GM19240 (cell line): Measurements from ENCODE around the gene NFYC.
"Not testable (repeated sequence)": the region's sequence is repeated elsewhere in the genome, so short reads cannot be mapped to it uniquely, and the experiment has no call there.

Experiments used
- DNase-seq: peaks from one replicate; pipeline ENCODE4 v3.0.0; 2011; ENCODE audit warnings: low spot score; ENCODE audit not compliant: insufficient read length

Gene NFYC

DNA sequence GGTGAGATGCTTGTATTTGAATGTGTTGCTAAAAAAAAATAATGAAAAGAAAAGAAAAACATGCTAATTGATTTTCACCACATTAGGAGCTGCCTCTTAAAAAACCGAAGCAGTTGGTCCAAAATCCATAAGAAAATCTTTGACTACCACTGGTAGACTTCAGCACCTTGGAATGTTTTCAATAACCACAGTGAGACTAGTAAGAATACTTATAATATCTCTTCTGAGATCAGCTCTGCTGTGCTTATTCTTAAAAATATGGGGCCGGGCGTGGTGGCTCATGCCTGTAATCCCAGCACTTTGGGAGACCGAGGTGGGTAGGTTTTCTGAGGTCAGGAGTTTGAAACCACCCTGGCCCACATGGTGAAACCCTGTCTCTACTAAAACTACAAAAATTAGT is 15.1 kb downstream of the NFYC start:
- no peak for DNase-seq

- DNase-seq, result peak; percentile 28
Measured at GRCh38 chr1:40708750-40709099, 17.2 kb downstream of the NFYC start.

DNA sequence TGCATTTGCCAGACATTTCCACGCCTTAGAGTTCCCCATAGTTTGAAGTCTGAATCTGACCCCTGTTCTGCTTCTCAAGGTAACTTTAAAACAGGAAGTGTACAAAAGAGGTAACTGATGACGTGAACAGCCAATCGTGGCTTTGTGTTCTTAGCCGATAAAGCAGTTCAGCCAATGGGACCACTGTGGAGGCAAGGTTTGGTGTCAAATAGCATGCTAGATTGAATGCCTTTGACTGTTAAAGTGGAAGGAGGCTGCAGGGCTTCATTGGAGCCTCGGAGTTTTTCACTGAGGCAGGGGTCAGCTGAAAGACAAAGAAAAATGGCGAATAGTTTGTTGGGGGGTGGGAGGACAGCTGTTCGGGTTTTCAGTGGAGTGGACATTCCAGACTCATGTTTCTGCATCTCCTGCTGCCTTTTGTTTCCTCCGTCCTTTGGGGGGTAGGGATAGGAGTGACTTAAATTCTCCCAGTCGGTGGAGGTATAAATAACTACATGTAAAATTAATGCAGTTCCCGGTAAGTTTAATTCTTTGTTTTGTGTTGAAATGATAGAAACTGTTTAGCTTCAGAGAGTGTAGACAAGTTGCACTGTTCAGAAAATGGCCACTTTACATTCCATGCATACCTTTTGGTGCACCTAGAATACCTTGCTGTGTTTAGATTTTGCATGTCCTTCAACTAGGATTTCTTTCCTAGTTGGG is 17.7 kb downstream of the NFYC start:
- DNase-seq, result peak; percentile 45

DNA sequence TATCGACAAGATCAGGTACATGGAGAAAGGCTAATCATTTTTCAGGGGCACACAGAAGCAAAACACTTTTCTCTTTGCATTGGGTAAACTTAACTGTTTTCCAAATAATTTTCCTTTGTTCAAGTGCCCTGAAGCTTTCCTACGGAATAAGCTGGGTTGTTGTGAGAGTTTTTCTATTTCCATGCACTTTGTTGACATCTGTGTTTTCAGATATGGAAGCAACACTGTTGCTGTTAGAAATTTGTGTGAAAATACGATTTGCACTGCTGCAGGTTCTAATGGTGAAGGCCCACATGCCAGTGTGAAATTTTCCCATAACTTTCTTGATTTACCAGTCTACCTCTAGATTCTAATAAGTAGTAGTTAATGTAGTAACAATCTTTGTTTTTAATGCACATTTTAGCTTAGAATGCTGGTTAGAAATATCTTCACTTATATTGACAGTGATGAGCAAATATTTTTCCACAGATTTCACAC is 18.3 kb downstream of the NFYC start:
- DNase-seq, result no peak

GRCh38 chr1:40710581-40711315 is 19.2 kb downstream of the NFYC start:
- no peak for DNase-seq

DNA sequence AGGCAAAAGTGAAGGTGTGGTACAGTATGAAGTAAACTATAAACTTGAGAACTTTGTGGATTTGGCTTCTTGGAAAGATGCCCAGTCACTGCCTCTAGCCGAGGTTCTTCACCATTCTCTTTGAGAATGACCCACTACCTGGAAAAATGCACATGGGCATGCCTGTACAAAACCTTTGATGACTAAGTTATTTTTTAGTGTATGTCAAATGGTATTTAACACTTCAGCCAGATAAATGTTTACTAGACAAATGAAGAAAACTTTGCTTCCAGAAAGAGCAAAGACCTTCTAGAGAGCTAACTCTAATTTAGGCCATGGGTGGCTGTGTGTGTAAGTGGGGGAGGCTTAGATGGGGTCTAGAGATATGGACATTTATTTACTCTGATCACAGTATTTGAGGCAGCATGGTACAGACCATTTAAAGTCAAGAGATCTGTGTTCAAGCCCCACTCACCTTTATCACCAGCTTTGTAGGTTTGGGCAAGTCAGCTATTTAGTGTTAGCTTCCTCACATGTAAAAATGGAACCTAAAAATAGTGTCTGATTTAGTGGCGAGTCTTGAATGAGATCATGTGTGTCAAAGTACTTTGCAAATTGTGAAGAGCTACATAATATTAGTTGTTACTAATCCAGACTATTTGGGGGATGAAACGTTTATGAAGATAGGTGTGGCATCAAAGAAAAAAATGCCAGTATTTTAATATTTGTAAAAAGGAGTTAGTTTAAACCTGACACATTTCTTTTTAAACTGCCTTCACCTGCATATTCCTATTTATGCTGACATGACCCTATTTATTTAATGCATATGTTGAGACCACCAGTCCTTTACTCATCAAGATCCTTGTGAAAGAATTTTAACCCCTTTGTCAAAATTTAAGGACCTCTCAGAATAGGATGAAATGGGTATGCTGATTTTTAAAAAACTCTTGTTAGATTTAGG is 20.2 kb downstream of the NFYC start:
- DNase-seq, result no peak

GRCh38 chr1:40712405-40712944 is 21.0 kb downstream of the NFYC start:
- DNase-seq, result no peak

DNA sequence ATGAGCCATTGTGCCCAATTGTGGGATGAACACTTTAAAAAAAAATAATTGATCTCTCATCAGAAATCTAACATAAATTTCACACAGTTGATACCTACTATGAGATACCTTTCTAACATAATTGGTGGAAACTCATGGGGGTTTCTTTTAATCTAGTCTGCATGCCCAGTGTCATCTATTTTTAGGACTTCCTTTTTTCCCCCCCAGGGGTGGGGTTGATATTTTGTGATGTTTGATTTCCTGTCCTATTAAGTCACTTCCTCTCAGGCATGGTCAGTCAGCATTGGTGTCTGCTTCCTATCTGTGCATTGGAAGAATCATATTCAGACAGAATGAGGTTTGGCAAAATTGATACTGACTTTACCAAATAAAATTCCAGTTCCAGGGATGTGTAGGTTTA is 21.5 kb downstream of the NFYC start:
- DNase-seq, result no peak

DNA sequence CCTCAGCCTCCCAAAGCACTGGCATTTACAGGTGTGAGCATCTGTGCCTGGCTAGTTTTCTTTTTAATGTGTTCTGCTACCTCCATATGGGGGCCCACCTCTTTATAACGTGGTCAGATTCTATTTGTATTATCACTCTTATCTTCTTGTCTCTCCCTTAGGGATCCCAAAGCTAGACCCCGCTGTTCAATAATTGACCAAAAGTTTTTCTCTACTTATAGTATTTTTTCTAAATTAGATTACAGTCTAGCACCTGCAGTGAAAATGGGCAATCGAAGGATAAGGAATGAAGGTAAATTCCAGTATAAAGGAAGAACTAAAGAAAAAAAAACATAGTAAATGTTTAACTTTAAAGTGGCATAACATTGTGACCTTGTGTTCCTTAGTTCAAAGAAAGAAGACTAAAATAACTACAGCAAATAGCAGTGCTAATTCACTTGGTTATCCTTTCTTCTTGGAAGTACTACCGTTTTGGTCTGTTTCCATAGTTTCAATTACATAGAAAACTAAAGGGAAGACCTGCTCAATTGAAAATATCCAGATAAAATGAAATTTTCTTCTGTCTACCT is 24.1 kb downstream of the NFYC start:
- DNase-seq, result no peak

GRCh38 chr1:40717065-40717464 is 25.6 kb downstream of the NFYC start:
- no peak for DNase-seq

DNA sequence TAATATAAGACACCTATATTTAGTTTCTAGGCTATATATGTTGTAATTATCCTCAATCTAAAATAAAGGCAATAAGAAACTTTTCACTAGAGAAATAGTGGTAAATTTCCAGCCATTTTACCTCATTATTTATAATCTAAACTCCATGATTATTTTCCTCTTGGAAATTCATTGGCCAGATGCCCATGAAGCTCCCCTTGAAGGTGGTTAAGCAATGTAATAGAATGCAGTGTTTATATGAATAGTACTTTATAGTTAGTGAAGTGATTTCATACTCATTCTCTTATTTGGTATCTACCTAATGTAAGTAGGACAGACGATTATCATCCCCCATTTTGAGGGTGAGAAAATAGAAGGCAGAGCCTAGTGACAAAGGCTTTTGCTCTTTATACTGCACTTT is 26.5 kb downstream of the NFYC start:
- no peak for DNase-seq

DNA sequence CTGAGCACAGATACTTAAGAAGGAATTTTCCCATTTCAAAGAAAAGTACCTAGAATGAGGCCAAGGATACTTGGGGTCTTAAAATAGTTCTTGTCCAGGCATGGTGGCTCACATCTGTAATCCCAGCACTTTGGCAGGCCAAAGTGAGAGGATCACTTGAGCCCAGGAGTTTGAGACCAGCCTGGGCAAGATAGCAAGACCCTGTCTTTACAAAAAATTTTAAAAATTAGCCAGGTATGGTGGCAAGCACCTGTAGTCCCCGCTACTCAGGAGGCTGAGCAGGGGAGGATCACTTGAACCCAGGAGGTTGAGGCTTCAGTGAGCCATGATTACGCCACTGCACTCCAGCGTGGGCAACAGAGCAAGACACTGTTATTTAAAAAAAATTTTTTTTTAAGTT is 29.0 kb downstream of the NFYC start:
- no peak for DNase-seq

DNA sequence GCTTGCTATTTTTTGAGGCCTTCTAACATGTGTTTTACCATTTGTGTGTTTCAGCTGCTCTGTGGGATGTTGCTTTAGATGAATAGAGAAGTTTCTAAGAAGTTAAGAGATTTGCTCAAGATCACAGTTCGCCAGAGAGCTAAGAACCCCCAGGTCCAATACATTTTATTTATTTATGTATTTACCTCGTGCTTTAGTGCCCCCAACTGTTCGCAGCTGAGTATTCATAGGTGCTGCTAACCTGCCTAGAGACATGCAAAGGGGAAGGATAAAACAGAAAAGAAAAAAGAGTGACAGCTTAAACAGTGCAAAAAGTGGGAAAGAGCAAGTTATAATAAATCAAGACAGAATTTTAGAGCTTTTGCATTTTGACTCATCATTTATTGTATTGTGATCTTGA is 31.1 kb downstream of the NFYC start:
- no peak for DNase-seq

- DNase-seq, result no peak
Measured at GRCh38 chr1:40723196-40723955, 31.9 kb downstream of the NFYC start.

DNA sequence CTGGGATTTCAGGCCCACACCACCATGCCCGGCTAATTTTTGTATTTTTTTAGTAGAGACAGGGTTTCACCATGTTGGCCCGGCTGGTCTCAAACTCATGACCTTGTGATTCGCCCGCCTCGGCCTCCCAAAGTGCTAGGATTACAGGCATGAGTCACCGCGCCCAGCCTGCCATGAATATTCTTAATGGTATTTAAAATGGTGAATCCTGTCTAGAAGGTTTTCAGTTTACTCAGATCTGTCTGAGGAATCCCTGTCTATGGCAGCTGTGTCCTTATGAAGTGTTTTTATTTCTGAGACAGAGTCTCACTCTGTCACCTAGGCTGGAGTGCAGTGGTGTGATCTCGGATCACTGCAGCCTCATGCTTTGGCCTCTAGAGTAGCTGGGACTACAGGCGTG is 36.2 kb downstream of the NFYC start:
- not testable (repeated sequence) for DNase-seq

DNA sequence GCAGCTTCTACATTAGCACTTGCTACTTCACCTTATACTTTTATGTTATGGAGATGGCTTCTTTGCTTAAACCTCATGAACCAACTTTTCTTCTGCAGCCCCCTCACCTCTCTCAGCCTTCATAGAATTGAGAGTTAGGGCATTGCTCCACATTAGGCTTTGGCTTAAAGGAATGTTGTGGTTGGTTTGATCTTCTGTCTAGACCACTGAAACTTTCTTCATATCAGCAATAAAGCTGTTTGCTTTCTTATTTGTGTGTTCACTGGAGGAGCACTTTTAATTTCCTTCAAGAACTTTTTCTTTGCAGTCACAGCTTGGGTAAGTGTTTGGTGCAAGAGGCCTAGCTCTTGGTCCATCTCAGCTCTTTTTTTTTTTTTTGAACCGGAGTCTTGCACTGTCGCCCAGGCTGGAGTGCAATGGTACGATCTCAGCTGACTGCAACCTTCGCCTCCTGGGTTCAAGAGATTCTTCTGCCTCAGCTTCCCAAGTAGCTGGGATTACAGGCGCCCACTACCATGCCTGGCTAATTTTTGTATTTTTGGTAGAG is 37.9 kb downstream of the NFYC start:
- DNase-seq, result not testable (repeated sequence)

DNA sequence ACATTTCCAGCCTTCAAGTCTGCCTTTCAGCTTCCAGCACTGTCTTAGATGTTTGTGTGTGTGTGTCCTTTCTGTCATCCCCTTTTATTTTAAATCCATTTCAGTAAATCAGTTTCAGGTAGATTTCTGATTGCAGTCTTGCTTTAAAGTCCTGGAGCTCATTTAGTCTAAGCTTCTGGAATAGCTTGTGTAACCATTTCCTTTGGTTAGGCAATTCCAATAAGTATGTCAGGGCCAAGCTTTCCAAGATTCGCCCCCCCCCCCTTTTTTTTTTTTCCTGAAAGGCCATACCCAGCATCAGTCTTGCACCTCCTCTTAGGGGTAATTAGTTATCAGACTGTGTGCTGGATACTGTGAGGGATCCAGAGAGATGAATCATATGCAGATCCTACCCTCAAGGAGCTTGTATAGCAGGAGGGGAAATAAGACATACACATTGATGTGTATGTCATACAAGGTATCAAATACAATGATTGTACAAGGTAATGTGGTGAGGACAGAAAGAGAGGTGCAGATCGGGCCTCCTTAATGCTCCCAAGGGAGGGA is 41.3 kb downstream of the NFYC start:
- no peak for DNase-seq

- DNase-seq, result no peak
Measured at GRCh38 chr1:40734882-40735628, 43.6 kb downstream of the NFYC start.

DNA sequence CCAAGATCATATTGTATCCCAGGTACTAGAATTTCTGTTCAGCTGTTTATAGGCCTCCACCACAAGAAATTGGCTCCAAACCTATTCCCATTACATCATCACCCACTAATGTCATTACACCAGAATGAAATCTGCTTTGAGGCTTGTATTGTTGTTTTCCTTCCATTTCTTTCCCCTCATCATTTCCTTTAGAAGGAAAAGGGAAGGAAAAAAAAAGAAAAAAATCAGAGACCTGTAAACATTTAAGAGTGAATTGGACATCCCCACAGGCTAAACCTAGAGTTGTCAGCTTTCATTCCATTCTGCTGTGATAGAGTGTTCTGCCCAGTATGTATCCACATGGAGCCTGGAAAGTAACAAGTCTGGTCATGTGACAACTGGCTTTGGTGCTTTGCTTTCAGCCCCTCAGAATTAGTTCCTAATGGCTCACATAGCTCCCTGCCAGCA is 44.6 kb downstream of the NFYC start:
- no peak for DNase-seq
